ENCODE measurements around the gene RIMBP2.
A peak's percentile ranks its signal among the peaks of the same experiment; 100 is the strongest.

RIMBP2 gene

DNA sequence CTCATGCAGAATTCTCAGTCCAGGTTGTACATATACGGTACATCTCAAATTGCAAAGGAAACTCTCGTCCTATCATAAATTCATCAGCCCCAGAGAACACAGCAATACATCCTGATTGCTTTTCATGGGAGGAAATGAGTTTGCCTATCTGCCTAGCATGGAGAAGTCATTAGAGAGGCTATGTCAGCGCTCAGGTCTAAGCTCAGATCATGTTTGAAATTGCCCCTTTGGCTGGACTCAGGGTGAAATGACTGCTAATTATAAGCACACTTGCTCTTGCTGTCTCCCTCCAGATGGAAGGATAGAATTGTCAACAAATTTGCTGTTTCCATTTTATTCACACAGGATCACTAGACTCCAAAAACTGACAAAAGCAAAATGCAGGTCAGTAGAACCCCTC is 178.4 kb downstream of the RIMBP2 start:
- DNase-seq (ENCODE audit: low spot score) = no peak

DNA sequence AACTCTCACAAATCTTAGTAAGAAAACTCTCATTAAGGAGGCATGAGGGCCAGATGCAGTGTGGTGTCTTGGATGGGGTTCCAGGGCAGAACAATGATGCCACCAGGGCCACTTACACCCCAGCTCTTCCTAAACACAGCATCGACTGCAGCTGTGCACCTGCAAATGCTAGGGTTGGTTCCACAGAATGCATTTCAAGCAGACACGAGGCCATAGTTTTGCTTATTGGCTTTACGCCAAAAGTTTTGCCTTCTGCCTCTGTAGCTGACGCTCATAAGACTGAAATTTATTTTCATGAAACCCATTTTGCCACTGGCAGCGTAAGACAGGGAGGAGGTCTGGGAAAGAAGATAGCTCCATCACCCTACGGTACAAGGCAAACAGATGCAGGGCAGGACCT is 179.0 kb downstream of the RIMBP2 start:
- no peak for DNase-seq (ENCODE audit: low spot score)

DNA sequence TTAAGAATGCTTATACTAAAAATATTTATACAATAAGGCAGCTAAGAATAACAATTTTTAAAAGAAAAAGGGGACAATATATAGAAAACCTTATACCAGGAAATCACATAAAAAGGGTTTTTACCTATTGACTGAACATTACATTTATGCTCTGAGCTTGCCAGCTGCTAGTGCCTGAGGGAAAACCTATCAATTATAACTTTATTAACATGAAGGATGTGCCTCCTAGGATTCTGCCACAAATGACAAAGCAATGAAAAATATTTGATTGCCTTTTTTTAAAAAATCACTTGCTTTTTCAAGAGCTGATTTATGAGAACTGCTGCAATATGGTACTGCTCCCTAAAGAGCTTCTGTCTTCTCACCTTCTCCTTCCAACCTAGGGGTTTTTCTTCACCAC is 185.7 kb downstream of the RIMBP2 start:
- no peak for DNase-seq (ENCODE audit: low spot score)

DNA sequence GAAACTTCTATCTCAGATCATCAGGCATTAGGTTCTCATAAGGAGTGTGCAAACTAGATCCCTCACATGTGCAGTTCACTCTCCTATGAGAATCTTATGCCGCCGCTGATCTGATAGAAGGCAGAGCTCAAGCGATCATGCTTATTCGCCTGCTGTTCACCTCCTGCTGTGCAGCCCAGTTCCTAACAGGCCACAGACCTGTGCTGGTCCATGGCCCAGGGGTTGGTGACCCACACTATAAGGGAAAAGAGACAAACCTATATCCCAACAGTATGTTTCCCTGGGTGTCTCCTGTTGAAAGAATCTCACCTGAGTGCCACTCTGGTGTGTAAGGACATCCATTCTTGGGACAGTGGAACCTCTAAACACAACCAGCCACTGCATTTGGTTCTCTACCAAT is 186.3 kb downstream of the RIMBP2 start:
- no peak for DNase-seq (ENCODE audit: low spot score)

DNA sequence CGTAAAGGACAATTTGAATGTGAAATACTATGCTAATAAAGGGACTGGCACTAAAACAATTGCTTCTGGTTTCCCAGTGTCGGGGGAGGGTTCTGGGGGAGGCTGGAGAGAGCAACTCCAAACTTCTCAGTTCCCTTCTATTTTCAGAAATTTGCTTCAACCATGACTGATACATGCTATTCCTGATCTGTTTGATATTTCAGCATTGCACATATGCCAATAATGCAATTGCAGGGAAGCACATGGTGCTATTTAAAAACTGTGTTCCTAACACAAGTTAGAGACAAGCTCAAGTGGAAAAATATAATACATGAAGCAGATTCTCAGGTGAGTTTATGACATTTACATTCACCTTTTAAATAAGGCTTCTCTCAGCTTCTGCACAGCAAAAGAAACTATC is 188.9 kb downstream of the RIMBP2 start:
- no peak for DNase-seq (ENCODE audit: low spot score)

DNA sequence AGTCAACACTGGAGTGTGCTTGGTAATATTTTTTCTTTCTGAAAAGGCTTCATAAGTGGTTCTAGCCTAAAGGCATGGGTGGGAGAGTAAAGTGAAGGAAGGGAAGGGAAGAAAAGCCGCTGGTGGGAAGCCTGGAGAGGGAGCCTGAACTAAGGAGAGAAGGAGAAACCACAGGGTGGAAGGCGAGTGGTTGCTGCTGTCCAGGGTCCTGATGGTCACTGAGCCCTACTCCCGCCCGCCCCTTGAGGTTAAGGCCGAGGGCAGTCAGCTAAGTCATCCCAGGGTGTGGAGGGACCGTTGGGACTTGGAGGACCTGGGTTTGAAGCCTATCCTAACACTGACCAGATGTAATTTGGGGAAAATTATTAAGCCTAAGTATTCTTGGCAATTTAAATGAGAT is 189.3 kb downstream of the RIMBP2 start:
- DNase-seq (ENCODE audit: low spot score) = peak; percentile 25

DNA sequence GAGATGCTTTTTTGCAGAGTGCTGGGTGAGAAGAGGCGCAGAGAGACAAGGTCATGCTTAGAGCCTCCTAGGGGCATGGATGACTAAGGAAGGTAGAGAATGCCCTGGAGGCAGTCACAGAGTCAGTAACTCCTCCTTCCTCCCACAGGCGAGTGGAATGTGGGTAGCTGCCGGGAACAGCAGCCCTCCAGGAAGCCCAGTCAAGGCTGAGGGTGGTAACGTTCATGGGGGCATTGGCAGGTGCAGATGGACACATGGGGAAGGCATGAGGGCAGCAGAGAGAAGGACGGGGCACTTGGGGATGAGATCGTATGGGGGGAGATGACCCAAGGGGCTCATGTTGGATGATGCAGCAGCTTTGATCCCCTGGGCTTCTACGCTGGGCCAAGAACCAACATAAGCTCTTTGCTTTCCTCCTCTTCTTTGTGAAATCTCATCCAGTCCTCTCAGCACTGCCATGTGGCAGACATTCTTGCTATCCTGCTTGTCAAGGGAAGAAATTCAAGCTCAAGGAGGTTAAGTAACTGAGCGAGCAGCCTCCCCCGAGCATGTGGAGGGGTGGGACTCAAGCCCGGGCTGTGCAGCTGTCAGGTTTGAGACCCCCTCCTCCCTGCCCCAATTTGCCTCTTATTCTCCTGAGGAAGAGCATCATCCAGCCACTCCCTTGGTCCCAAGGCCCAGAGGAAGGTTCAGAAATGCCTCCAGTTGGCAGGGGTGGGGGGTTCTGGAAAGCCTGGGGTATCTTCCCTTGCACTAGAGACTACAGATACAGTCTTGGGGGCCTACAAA is 190.5 kb downstream of the RIMBP2 start:
- no peak for DNase-seq (ENCODE audit: low spot score)

DNA sequence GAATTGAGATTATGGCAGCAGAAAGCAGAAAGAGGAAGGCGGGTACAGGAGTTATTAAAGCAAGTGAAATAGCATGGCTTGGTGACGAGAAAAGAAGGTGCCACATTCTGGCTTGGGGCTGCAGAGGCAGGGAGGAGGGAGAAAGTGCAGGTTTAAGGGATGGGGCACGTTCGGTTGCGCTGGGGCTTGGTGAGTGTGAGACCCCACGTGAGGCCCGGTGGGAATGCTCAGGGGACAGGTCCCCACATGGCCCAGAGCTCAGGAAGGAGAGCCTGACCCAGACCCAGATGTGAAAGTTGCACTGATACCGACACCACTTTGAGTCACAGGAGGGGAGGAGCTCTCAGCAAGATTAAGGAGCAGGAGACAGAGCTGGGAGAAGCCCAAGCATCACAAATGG is 191.3 kb downstream of the RIMBP2 start:
- no peak for DNase-seq (ENCODE audit: low spot score)

DNA sequence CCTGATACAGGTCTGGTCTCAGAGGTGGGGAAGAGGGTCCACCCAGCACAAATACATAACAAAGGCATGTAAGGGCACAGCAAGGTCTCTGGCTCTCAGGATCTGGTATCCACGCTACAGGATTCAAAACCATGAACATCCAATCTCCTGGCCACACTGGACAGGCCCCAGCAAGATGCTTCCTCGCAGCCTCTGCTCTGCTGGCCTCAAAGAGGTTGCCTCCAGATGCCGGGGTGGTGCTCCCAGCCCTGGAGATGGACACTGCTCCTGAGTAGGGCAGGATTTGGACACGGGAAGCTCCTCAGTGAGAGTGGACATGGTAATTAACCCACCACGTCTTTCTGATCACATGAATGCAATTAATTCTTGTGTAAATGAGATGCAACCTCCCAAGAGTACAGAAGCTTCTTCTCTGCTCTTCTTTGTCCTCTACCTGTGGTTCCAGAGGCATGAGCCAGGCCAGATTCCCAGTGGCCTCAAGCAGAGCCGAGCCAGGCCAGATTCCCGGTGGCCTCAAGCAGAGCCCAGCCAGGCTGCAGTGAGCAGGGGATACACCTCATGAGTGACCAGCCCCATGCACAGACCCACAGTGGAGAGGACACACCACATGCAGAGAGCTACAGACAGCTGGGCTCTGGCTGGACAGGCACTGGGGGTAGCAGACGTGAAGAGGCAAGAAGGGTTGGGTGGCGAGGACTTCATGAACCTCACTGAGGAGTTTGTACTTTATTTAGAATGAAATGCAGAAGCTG is 192.1 kb downstream of the RIMBP2 start:
- DNase-seq (ENCODE audit: low spot score) = no peak

DNA sequence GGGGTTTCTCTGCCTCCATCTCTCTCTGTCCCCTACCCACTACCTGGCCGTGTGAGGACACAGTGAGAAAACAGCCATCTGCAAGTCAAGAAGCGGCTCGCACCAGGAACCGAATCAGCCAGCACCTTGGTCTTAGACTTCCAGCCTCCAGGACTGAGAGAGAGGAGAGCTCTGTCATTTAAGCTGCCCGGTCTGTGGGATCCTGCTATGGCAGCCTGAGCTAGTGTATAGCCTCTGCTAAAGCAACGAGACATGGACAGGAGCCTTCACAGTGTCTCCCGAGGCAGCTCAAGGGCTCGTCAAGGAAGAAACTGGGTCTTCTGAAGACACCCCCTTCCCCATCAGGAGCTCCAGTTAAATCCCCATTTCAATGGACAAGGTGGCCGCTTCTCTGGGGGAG is 192.9 kb downstream of the RIMBP2 start:
- no peak for DNase-seq (ENCODE audit: low spot score)

DNA sequence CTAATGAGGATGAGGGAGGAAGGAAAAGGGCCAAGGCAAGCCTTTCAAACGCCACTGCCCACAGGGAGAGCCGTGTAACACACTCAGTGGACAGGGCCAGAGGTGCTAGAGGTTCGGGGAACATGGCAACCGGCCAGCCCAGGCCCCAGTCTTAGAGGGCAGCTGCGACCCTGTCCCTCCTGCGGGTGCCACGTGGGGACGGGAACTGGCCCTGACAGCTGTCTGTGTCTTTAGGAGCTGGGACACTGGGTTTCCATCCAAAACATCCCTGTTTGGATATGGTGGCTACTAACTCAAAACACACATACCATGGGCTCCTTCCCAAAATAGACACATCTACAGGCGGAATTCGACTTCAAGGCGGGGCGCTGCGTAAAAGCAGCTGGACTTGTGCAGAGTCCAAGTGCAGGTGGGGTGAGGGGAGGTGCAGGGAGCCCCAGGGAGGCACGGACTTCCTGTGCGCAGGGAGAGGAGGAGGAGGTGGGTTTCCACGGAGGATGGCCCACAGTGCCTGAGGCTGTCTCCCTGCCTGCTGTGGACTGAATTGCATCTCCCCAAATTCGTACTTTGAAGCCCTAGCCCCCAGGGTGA is 193.8 kb downstream of the RIMBP2 start:
- no peak for DNase-seq (ENCODE audit: low spot score)

DNA sequence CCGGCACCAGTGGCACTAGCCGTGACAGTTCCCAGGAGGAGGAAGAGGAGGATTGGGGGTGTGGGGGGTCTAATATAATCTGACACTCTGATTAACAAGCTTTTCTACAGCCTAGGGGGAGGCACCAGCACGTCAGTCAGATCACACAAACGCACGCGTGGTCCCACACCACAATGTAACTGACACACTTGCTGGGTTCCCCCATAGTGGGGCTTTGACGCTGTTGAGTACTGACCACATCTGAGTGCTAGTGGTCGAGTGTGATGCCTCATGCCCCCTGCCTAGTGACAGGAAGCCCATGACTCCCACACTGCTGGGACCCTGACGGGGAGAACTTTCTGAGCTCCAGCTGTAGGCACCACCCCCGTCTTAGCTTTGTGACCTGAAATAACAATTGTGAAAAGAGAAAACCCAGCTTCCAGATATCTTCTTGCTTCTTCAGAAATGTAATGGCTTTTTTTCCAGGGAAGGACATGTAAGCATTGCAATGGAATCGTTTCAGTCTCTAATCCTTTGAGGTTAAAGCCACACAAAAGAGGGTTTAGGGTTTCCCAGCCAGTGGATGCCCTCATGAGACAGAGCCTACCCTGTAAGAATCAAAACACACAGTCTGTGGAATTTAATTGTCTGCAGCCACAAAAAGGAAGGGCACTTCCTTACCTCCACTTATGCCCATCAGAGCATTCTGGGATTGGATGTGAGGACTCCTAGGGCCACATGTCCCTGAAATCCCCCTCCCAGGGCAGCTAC is 194.5 kb downstream of the RIMBP2 start:
- DNase-seq (ENCODE audit: low spot score) = no peak

DNA sequence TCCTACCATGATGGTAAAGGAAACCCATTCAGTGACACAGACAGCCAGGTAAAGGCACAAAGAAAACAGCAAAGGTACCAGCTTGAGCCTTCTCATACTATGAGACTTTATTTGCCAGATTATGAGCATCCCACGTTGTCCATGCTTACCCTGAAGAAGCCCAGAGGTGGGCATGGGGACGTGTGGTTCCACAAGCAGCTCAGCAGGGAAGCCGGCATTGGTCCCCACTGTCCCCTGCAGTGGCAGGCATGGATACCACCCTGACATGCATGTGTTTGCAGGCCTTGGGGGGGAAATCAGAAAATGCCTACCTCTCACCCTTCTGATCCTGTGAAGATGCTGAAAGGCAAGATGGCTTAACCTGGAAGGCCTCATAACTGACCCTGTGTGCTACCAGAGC is 195.3 kb downstream of the RIMBP2 start:
- no peak for DNase-seq (ENCODE audit: low spot score)

DNA sequence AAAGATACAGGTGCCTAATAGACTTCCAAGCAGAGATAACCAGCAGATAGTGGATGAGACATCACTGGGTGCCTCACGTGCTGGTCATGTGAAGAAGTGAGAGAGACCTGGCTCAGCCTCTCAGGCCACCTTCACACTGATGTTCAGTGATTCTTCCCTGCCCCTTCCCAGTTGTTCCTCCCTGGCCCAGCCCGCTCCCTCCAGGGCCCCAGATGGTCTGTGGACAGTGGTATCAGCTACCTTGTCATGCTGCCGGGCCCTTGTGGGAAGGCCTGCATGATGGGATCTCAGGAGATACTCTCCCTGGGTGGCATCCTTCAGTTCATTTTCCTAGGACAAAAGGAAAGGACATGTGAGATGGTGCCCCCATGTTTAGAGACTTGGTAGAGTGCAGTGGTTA is 198.5 kb downstream of the RIMBP2 start:
- DNase-seq (ENCODE audit: low spot score) = no peak

DNA sequence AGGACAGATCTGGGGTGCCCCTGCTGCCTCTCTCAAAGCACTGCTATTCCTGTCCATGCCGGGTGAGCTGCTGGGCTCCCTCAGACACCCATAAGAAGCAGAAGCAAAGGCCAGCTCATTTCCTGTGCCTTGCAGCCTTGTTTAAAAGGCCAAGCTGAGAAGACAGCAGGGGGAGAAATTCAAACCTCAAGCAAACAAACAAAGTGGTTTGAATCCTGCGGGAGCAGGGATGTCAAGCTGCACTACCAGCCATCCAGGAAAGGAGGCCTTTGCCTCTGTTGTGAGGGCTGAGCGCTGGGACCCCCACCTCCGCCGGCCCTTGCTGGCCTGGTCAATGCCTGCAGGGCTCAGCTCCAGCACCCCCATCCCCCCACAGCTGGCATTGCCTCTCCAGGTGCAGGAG is 201.9 kb downstream of the RIMBP2 start:
- no peak for DNase-seq (ENCODE audit: low spot score)

DNA sequence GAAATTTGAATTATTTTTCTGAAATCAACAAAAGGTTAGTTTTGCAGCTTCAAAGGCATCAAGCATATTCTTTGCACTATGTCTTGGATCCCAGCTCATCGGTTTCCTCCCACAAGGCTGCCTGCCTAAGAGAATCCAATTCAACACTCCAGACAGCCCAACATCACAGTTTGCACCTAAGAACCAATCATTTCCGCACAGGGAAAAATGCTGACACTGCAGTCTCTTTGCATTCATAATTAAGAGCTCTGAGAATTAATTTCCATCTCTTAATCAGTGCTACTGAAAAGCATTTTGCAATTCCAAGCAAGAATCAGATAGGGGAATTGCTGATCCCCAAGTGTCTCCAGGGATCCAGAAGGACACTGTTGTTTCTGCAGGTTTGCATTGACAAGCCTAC is 202.5 kb downstream of the RIMBP2 start:
- DNase-seq (ENCODE audit: low spot score) = no peak

DNA sequence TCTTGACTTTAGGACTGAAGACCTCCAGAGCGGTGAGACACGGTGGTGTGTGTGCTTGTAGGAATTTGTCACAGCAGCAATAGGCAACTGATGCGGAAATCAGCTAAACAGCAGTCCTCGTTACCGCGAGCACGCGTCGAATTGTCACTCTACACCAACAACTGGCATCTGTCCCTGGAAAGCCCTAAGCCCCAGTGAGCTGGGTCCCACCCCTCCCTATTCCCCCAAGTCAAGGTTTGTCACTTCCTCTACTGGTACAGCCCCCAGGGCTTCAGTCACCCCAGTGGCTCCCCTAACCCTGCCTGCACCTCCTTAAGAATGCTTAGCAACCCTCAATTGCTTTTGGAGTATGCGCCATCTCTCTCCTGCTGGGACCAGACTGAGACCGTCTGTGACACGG is 204.8 kb downstream of the RIMBP2 start:
- no peak for DNase-seq (ENCODE audit: low spot score)

DNA sequence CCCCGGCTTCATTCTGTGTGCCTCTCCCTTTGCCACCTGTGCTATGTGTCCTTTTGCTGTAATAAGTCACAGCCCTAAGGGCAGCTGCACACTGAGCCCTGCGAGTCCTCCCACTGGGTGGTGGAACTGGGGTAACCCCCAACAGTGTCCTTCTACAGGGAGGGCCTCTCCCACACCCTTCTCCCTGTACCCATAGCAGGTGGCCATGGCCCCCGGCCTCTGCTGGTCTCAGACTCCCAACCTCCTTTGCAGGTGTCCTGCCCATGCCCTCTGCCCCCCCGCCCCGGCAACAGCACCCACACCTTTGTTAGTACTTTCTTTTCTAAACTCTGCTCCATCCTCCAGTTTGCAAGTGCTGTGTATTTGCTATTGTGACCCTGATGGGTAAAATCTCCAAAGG is 206.6 kb downstream of the RIMBP2 start:
- no peak for DNase-seq (ENCODE audit: low spot score)

DNA sequence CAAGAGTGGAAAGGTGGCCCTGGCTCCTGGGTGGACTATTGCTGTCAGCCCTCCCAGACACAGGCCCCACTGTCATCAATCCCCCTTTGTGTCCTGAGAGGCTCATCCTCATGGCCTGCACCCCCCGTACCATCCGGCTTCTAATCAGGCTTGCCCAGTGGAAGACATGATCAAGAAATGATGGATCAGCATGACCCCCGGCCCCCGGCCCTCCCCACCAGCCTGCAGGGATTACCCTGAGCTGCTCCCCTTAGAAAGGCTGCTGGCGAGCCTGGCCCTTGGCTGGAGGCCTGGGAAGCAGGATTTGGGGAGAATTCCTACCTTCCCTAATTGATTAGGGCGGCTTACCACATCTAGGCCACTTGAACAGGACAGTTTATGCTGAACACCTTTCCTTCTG is 207.3 kb downstream of the RIMBP2 start:
- DNase-seq (ENCODE audit: low spot score) = no peak

DNA sequence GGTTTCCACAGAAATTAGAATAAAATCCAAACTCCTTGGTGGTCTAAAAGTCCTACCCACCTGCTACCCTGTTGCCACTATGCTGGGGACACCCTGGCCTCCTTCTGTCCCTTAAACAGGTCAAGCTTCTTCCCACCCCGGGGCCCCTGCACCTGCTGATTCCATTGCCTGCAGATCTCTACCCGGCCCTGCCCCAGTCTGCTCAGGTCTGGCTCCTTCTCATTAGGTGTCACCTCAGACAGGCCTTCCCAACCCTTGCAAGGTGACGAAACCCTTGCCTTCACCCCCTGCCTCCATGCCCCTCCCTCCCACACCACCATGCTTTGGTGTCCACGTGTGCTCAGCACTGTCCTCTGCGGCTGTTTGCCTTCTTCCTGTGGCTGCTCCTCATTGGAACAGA is 207.8 kb downstream of the RIMBP2 start:
- DNase-seq (ENCODE audit: low spot score) = no peak

DNA sequence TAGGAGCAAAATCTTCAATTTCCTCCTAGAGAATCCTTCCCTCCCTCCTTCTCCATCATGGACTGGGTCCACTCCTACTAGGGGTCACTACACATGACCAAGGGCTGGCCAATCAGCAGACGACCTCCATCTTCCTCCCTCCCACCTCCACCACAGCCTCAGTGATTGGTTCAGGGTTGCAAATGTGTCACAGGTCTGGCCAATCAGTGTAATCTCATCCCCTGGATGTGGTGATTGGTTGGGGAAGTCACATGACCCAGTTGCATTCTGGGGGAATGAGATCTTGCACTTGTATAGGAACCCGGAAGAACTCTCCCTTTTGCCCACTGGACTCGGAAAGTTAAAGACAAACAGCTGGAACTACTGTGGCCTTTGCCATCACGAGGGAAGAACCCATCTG is 209.3 kb downstream of the RIMBP2 start:
- no peak for DNase-seq (ENCODE audit: low spot score)

DNA sequence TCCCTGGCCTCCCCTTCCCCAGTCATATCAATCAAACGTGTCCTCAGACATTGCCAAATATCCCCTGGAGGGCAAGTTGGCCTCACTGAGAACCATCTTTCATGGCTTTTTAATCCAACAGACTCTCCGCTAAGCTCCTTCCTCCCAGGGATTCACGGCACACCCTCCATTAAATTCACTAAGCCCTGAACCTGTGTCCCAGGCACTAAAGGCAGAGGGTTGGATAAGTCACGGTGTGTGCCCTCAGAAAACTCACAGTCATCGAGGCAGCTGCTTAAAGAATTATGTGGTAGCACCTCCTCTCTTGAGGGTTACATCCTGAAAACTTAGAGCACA is 211.3 kb downstream of the RIMBP2 start:
- DNase-seq (ENCODE audit: low spot score) = no peak

Data from HuH-7.5 (cell line).